ENCODE measurements around the gene TAS1R3. TPM values are rescaled to one million over a fixed set of nuclear protein-coding genes. Genes with fewer than 3 reads are reported as not detected.

The TAS1R3 gene
- total and polyA plus RNA-seq, 2 experiments from 2014 or later, result 0.14 TPM; not detected in 1

- TF ChIP-seq ZNF462 (CRISPR knock-in tag; IDR thresholded peaks at IDR 0.05), result no peak
- TF ChIP-seq NANOG (IDR thresholded peaks at IDR 0.05; ENCODE audit: borderline replicate concordance), result no peak
- TF ChIP-seq ZNF114 (CRISPR knock-in tag; IDR thresholded peaks at IDR 0.05), result no peak
- no peak for TF ChIP-seq REST (IDR thresholded peaks at IDR 0.05; ENCODE audit: unreplicated experiment)
- no peak for TF ChIP-seq ZNF331 (CRISPR knock-in tag; IDR thresholded peaks at IDR 0.05; ENCODE audit: low read depth)
- TF ChIP-seq ETS1 (IDR thresholded peaks at IDR 0.05), result no peak
Measured at GRCh38 chr1:1292851-1293250, 38.2 kb upstream of the TAS1R3 start (continued).
